DMS153 (cell line): Measurements from ENCODE around the gene EGLN2.
"Not testable (repeated sequence)": the region's sequence is repeated elsewhere in the genome, so short reads cannot be mapped to it uniquely, and the experiment has no call there.

Experiments used
- DNase-seq: peaks from one replicate; lab custom pipeline; 2025; lab: John Stamatoyannopoulos, UW

Gene EGLN2

DNA sequence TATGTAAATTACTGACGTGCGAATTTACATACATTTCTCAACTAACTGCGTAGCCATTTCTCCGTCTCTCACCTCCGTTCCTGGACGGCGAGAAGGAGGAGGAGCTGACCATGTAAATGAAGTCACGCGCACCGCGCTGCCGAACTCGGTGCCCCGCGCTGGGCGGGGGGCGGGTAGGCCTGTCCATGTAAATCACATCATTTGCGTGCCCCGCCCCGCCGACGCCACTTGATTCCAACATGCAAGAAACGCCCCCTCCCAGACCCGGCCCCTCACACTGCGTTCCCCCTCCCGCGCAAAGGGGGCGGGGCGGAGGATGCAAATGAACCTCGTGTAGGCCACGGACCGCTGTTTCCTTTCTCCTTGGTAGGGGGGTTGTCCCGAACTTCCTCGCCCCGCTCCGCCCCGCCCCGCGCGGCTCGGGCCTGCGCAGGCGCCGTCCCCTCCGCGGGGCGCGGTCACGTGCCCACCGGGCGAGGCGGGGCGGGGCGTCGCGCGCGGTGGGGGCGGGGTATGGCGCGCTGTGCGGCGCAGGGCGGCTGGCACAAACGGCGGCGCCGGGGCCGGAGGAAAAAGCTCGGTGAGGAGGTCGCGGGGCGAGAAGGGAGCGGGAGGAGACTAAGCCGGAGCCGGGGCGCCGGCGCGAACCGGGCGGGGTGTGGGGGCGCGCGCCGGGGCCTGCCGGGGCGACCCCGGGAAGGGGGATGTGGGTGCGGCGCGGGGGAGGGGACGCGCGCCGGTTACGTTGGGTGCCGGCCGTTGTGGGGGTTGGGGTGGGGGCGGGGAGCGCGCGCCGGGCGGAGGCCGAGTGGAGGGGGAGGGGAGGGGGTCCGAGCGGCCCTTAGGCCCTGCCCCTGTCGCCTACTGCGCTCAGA, at the start of gene EGLN2:
EGLN2 (plus strand) TSS at position 509 of the 875 bp plus-strand sequence. CDS start 1,382 bp downstream, outside the sequence.
- peak; percentile 99 for DNase-seq

DNA sequence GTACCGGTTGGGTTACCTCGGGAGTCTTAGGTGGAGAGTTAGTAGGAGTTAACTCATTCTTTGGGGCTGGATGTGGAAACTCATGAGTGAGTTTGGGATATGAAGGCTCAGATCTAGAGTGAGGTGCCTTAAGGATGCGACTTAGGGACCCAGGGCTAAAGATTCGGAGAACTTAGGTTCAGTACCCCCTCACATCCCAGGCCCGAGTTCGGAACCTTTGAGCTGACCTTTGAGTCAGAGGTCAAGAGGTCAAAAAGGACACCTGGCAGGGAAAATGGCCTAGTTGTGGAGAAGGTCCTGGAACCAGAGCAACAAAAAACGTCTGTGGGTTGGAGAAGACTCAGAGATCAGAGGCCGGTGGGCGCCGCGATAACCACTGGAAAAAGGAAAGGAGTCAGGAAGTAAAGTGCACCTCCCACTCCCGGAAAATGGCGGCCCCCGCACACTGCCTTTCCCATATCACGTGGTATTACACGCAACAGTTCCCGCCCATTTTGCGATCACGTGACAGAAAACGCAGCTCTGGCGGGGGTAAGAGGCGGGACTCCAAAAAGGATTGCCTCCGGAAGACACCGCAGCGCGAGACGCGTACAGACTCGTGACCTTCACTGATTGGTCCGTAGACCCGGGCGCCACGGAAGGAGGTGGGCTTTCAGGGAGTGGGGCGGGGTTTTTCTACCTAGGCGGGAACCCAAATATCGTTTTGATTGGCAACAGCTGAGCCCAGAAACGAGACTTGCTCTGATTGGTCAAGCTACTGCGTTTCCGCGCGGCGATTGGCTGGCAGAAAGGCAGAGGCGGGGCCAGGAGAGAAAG, 48.7 kb upstream of the EGLN2 start, which contains the start of gene ACTMAP:
ACTMAP (minus strand) TSS at position 420 of the 816 bp plus-strand sequence. CDS start 674 bp downstream, outside the sequence.
- DNase-seq, result peak; percentile 100

GRCh38 chr19:40750874-40751537, 48.0 kb upstream of the EGLN2 start, which contains the start of gene SNRPA:
Gene SNRPA, plus strand, starts transcription at chr19:40751203. Its CDS starts 206 bp downstream, at chr19:40751409.
- peak; percentile 96 for DNase-seq

DNA sequence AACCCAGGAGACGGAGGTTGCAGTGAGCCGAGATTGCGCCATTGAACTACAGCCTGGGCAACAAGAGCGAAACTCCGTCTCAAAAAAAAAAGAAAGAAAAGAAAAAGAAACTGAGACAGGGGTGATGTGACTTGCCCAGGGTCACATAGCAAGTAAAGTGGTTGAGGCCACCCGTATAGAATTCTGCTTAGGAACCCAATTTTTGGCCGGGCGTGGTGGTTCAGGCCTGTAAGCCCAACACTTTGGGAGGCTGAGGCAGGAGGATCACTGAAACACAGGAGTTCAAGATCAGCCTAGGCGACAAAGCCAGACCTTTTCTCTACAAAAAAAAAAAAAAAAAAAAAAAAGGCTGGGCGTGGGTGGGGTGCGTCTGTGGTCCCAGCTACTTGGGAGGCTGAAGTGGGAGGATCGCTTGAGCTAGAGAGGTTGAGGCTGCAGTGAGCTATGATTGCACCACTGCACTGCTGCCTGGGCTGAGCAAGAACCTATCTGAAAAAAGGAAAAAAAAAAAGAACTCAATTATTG, 46.7 kb upstream of the EGLN2 start:
- no peak for DNase-seq

- DNase-seq, result no peak
These were observed 44.3 kb upstream of the EGLN2 start for GRCh38 chr19:40754611-40755247.

DNA sequence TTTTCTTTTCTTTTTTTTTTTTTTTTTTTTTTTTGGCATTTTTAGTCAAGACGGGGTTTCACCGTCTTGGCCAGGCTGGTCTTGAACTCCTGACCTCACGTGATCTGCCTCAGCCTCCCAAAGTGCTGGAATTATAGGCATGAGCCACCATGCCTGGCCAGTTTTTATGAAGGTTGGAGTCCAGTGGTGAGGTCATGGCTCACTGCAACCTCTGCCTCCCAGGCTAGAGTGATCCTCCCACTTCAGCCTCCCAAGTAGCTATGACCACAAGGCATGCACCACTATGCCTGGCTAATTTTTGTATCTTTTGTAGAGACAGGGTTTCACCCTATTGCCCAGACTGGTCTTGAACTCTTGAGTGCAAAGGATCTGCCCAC, 43.8 kb upstream of the EGLN2 start:
- no peak for DNase-seq

DNA sequence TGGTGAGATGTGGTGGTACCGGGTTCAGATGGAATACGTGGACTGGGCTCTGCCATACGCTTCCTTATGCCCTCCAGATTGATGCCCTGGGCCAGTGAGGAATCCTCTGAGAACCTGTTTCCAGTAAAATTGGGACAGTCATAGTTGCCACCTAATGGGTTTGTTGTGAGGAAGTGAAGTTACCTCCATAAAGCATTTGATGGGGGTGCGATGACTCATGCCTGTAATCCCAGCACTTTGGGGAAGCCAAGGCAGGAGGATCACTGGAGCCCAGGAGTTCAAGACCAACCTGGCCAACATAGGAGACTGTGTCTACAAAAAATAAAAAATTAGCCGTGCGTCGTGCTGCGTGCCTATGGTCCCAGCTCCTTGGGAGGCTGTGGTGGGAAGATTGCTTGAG, 43.2 kb upstream of the EGLN2 start:
- no peak for DNase-seq

DNA sequence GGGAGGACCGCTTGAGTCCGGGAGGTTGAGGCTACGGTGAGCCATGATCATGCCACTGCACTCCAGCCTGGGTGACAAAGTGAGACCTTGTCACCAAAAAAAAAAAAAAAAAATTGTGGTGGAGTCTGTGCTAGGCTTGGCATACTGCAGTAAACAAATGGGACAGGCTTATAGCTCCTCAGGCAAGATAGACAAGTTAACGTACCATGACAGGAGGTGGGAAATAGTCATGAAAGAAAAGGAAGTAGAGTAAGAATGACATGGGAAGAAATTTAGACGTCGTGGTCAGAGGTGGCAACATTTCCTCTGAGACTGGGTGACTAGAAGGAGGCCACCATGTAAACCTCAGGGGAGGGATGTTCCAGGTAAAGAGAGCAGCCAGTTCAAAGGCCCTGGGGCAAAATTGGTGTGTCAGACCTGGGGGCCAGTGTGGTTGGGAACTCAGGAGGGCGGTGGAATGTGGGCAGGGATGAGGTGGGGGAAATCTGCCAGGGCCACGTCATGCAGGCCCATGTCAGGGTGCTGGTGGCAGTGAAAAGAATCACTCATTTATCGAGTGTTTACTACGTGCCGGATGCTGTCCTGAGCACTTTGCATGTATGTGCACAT, 42.4 kb upstream of the EGLN2 start:
- no peak for DNase-seq

GRCh38 chr19:40758491-40758890, 40.5 kb upstream of the EGLN2 start:
- no peak for DNase-seq

GRCh38 chr19:40759352-40759751, 39.6 kb upstream of the EGLN2 start:
- DNase-seq, result no peak

GRCh38 chr19:40762754-40763470, 36.1 kb upstream of the EGLN2 start:
- no peak for DNase-seq

DNA sequence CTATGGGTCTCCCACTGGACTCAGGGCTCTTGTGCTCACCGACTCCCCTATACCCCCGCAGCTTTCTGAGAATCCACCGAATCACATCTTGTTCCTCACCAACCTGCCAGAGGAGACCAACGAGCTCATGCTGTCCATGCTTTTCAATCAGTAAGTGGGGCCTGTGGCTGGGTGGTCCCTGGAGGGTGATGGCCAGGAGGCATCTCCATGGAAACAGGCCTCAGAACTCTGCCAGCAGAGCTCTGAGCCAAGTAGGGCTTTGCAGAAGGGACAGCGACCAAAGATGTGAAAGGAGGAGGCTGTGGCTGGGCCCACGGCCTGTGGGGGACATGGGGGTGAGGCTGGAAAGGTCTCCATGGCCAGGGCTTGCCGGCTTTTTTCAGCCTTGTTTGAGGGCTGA, 35.5 kb upstream of the EGLN2 start:
- DNase-seq, result no peak

- DNase-seq, result no peak
These were observed 35.0 kb upstream of the EGLN2 start for GRCh38 chr19:40763963-40764362.

- not testable (repeated sequence) for DNase-seq
These were observed 32.6 kb upstream of the EGLN2 start for GRCh38 chr19:40766385-40766784.

DNA sequence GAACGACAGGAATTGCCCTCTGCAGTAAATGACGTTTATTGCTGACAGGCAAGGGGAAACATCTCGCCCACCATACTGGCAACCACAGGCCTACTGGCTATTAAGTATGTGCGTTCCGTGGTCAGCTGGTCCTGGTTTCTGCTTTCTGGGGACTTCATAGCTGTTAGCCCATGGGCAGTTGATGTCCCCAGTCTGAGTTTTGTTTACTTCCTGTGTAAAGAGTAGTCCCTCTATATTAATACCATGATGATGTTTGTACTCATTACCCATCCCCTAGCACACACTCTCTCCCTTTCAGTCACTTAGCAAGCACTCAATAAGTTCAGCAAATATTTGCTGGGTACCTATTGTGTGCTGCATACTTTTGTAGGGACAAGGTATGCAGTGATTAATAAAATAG, 30.1 kb upstream of the EGLN2 start:
- DNase-seq, result no peak

DNA sequence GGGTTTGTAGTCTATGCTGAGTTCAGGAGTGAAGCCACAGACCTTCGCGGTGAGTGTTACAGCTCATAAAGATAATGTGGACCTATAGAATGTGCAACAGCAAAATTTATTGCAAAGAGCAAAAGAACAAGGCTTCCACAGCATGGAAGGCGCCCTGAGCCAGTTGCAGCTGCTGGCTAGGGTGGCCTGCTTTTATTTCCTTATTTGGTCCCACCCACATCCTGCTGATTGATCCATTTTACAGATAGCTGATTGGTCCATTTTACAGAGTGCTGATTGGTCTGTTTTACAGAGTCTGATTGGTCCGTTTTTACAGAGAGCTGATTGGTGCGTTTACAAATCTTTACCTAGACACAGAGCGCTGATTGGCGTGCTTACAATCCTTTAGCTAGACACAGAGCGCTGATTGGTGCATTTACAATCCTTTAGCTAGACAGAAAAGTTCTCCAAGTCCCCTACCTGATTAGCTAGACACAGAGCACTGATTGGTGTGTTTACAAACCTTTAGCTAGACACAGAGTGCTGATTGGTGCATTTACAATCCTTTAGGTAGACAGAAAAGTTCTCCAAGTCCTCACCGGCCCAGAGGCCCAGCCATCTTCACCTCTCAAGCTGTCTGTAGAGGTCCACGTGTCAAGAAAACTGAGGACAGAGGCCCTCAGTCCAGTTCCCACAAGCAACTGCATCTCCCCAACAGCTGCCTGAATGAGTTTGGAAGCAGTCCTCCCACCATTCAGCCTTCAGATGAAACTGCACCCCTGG, 27.7 kb upstream of the EGLN2 start:
- not testable (repeated sequence) for DNase-seq

GRCh38 chr19:40774916-40775631, 23.9 kb upstream of the EGLN2 start, which contains the start of gene MIA:
Gene MIA, plus strand, starts transcription at chr19:40775521. Its CDS starts 22 bp downstream, at chr19:40775543.
- no peak for DNase-seq

- DNase-seq, result no peak
These were observed 23.4 kb upstream of the EGLN2 start for GRCh38 chr19:40775632-40776022.

DNA sequence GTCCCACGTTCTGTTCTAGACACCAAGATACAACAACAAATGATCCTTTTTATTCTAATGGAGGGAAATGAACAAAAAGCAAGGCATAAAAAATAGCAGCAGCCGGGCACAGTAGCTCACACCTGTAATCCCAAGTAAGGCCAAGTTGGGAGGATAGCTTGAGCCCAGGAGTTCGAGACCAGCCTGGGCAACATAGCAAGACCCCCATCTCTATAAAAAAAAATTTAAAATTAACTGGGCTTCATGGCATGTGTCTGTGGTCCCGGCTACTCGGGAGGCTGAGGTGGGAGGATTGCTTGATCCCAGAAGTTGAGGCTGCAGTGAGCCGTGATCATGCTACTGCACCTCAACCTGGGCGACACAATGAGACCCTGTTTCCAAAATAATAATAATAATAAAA, 22.6 kb upstream of the EGLN2 start:
- no peak for DNase-seq
